ENCODE results near the gene NOL4L. TPM values are rescaled to one million over a fixed set of nuclear protein-coding genes. Genes with fewer than 3 reads are reported as not detected.

The NOL4L gene
- total RNA-seq, 1 experiment from 2014 or later: 31.7 TPM

DNA sequence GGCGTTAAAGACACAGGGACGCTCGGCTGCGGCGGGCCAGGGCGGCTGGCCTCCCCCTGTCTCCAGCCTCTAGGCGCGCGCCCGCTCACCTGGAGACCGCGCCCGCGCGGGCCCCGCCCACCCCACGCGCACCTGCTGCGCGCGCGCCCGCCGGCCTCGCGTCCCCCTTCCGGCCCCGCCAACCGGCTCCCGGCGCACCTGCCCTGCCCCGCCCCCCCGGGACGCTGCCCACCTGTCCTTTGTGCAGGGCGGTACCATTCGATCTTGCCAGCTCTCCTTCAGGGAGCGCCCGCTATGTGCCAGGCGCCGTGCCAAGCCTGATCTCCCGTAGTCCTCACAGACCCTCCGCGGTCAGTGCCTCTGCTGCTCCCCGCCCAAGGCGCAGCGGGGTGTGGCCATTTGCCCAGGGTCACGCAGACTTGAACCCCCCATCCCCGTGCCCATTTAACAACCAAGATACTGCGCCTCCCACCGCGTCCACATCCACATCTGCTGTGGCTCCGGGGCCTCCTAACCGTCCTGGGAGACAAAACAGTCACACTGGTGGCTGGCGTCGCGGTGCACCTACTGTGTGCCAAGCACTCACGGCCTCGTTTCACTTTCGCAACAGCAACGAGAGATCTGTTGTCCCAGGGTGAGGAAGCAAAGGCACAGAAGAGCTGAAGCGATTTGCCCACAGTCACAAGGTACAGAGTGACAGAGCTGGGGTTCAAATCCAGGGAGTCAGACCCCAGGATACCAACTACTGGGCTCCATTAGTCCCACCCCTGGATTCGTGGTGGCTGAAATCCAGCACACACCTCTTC is 48.1 kb downstream of the NOL4L start:
- Histone ChIP-seq H3K79me1 (ENCODE audit: insufficient read depth, low read depth, low read length, poor library complexity, severe bottlenecking) (no peaks in the 10 kb centered on the region), H2BK5ac (ENCODE audit: insufficient read length, low read length) (no peak overlapping the region), H3K23me2 (ENCODE audit: insufficient read length, low read depth, low read length, poor library complexity, severe bottlenecking) (peaks cover 4% of the 10 kb centered on the region), H3K4ac (ENCODE audit: low read depth, low read length) (no peak overlapping the region), H3K18ac (ENCODE audit: insufficient read length, low read depth, low read length) (no peak overlapping the region), H4K5ac (ENCODE audit: insufficient read length, low read depth, low read length) (no peak overlapping the region), H2BK120ac (ENCODE audit: low read depth, low read length, poor library complexity, severe bottlenecking) (no peak overlapping the region), H3K9ac (ENCODE audit: extremely low read depth, insufficient read length, low read length) (no peak overlapping the region), H2AFZ (ENCODE audit: low read length) (no peak overlapping the region), H2BK12ac (ENCODE audit: insufficient read length, low read depth, low read length) (no peak overlapping the region), H3K14ac (ENCODE audit: insufficient read depth, low read length) (0 out of 2 replicates have a peak overlapping the region, but pooled peaks have one; percentile 32), H3K79me2 (ENCODE audit: insufficient read depth, low read length) (no peaks in the 10 kb centered on the region), H3K56ac (ENCODE audit: insufficient read length, low read depth, low read length) (no peak overlapping the region), H2AK5ac (ENCODE audit: insufficient read length, low read length) (no peak overlapping the region), H3K9me3 (ENCODE audit: control insufficient read depth, low read depth, low read length) (no peaks in the 10 kb centered on the region), H4K91ac (ENCODE audit: insufficient read length, low read depth, low read length) (no peak overlapping the region), H3K27ac (ENCODE audit: insufficient read length, low read depth, low read length) (no peak overlapping the region), H3K4me2 (ENCODE audit: insufficient read depth, insufficient read length, low read length) (peak overlapping the region; percentile 48), H3K4me1 (ENCODE audit: insufficient read depth, low read length) (no peaks in the 10 kb centered on the region), H2BK20ac (ENCODE audit: low read depth, low read length, poor library complexity, severe bottlenecking) (no peak overlapping the region), H2BK15ac (ENCODE audit: low read depth, low read length) (no peak overlapping the region), H4K8ac (replicated peaks; ENCODE audit: insufficient read length, low read depth, low read length) (no peak overlapping the region), H3K23ac (ENCODE audit: insufficient read length, low read depth, low read length) (no peak overlapping the region), H3T11ph (ENCODE audit: low read length) (no peak overlapping the region), H3K27me3 (ENCODE audit: insufficient read depth, low read length) (peaks cover 3% of the 10 kb centered on the region; the same call in 1 of the 2 replicates), H4K20me1 (ENCODE audit: control insufficient read depth, insufficient read depth, insufficient read length) (no peaks in the 10 kb centered on the region)
- Mint-ChIP-seq H3K9me3 (no peaks in the 10 kb centered on the region; a peak in 1 of 5 replicates), H3K4me3 (peak overlapping the region; percentile 78 to 85), H3K4me1 (peaks cover 40 to 42% of the 10 kb centered on the region in 2 experiments), H3K27ac (no peak overlapping the region; a peak in 1 of 7 replicates), H3K27me3 (ENCODE audit: low read depth) (peaks cover 77% of the 10 kb centered on the region), H3K36me3 (ENCODE audit: insufficient read depth in 1 of 3, low read depth in 3 of 3) (no peaks in the 10 kb centered on the region)
- no peak for DNase-seq
- WGBS (ENCODE audit: extremely low coverage, insufficient read length, low lambda C conversion rate): no CpG with 5 or more reads among the region's 62 CpGs
- TF ChIP-seq, protein P1, sequence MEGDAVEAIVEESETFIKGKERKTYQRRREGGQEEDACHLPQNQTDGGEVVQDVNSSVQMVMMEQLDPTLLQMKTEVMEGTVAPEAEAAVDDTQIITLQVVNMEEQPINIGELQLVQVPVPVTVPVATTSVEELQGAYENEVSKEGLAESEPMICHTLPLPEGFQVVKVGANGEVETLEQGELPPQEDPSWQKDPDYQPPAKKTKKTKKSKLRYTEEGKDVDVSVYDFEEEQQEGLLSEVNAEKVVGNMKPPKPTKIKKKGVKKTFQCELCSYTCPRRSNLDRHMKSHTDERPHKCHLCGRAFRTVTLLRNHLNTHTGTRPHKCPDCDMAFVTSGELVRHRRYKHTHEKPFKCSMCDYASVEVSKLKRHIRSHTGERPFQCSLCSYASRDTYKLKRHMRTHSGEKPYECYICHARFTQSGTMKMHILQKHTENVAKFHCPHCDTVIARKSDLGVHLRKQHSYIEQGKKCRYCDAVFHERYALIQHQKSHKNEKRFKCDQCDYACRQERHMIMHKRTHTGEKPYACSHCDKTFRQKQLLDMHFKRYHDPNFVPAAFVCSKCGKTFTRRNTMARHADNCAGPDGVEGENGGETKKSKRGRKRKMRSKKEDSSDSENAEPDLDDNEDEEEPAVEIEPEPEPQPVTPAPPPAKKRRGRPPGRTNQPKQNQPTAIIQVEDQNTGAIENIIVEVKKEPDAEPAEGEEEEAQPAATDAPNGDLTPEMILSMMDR (conservative IDR thresholded peaks at IDR 0.05): no peak
